GM23338 (cell line): ENCODE data around the gene GLYATL3. TPM values are rescaled to one million over a fixed set of nuclear protein-coding genes. Genes with fewer than 3 reads are reported as not detected.

Source experiments
- ATAC-seq: fragments of 200-7000 bp; cut with Tn5 transposase; 3 replicates; pipeline ENCODE4 v1.9.1; 2020
- DNase-seq: peaks from one replicate; pipeline ENCODE4 v3.0.0-alpha.2; 2015; ENCODE audit warnings: low spot score
- H2AFZ ChIP-seq: fragments of 200-600 bp; sonication (generic); 2 replicates; pipeline ENCODE4 v1.8.0; 2016; ENCODE audit warnings: antibody characterized with exemption, mild to moderate bottlenecking, moderate library complexity
- H3F3A ChIP-seq: fragments of 200-600 bp; sonication (generic); replicated peaks from 2 replicates; pipeline ENCODE4 v1.8.0; 2017; ENCODE audit warnings: antibody characterized with exemption, mixed run types, low read depth
- H3K27ac ChIP-seq: fragments of 200-600 bp; sonication (generic); 2 replicates; pipeline ENCODE4 v1.6.1; 2016; ENCODE audit warnings: low read depth
- H3K27me3 ChIP-seq: fragments of 200-600 bp; sonication (generic); 2 replicates; pipeline ENCODE4 v1.8.0; 2016; ENCODE audit warnings: mild to moderate bottlenecking, mixed run types, moderate library complexity; ENCODE audit not compliant: insufficient read depth
- H3K36me3 ChIP-seq: fragments of 200-600 bp; sonication (generic); 2 replicates; pipeline ENCODE4 v1.8.0; 2016; ENCODE audit warnings: mild to moderate bottlenecking; ENCODE audit not compliant: insufficient read depth
- H3K4me1 ChIP-seq: fragments of 200-600 bp; sonication (generic); 2 replicates; pipeline ENCODE4 v1.8.0; 2016; ENCODE audit warnings: mild to moderate bottlenecking, moderate library complexity; ENCODE audit not compliant: insufficient read depth
- H3K4me2 ChIP-seq: fragments of 200-600 bp; sonication (generic); 2 replicates; pipeline ENCODE4 v1.7.1; 2017; ENCODE audit warnings: mixed run types
- H3K4me3 ChIP-seq: fragments of 200-600 bp; sonication (generic); 2 replicates; pipeline ENCODE4 v1.6.1; 2016; ENCODE audit warnings: mixed run types
- H3K79me2 ChIP-seq: fragments of 200-600 bp; sonication (generic); replicated peaks from 2 replicates; pipeline ENCODE4 v1.8.0; 2017; ENCODE audit warnings: mild to moderate bottlenecking; ENCODE audit not compliant: insufficient read depth
- H3K9me2 ChIP-seq: fragments of 200-600 bp; sonication (generic); 2 replicates; pipeline ENCODE4 v1.8.0; 2017; ENCODE audit not compliant: insufficient read depth
- H4K20me1 ChIP-seq: fragments of 200-600 bp; sonication (generic); replicated peaks from 2 replicates; pipeline ENCODE4 v1.8.0; 2017; ENCODE audit warnings: mild to moderate bottlenecking; ENCODE audit not compliant: insufficient read depth
- H3K27ac Mint-ChIP-seq: 2 replicates; pipeline ENCODE4 v1.8.0; 2020; ENCODE audit warnings: inconsistent platforms, mild to moderate bottlenecking, moderate library complexity, mixed read lengths
- H3K27me3 Mint-ChIP-seq: 3 replicates; pipeline ENCODE4 v1.8.0; 2022; ENCODE audit warnings: low read depth, mild to moderate bottlenecking, moderate library complexity, mixed read lengths, inconsistent platforms; ENCODE audit not compliant: insufficient read depth, poor library complexity
- H3K36me3 Mint-ChIP-seq: 3 replicates; pipeline ENCODE4 v1.8.0; 2021; ENCODE audit warnings: low read depth, mild to moderate bottlenecking, inconsistent platforms, moderate library complexity, mixed read lengths
- H3K4me1 Mint-ChIP-seq: 3 replicates; pipeline ENCODE4 v1.8.0; 2020; ENCODE audit warnings: mild to moderate bottlenecking, inconsistent platforms, mixed read lengths
- H3K4me3 Mint-ChIP-seq: 3 replicates; pipeline ENCODE4 v1.8.0; 2021; ENCODE audit warnings: moderate library complexity, mild to moderate bottlenecking, inconsistent platforms, mixed read lengths
- H3K9me3 Mint-ChIP-seq: 3 replicates; pipeline ENCODE4 v1.8.0; 2020; ENCODE audit warnings: moderate library complexity, mild to moderate bottlenecking, inconsistent platforms, mixed read lengths
- CREB1 ChIP-seq: fragments of 250-450 bp; sonication (Bioruptor Pico); IDR thresholded peaks from 2 replicates; pipeline ENCODE4 v1.5.0; 2020; ENCODE audit warnings: low read depth, mild to moderate bottlenecking, moderate library complexity
- CTCF ChIP-seq, 2 experiments: fragments of 200-600 bp in 1 of 2; sonication (generic) in 1 of 2; conservative IDR thresholded peaks; 2 replicates each; pipeline versions ENCODE4 v1.5.1 to v1.6.1; 2016 to 2017; ENCODE audit warnings: antibody characterized with exemption in 2 of 2, low read depth in 2 of 2, mild to moderate bottlenecking in 2 of 2, moderate library complexity in 1 of 2
- ETS1 ChIP-seq: IDR thresholded peaks from 2 replicates; pipeline ENCODE4 v1.6.1; 2016; ENCODE audit warnings: antibody characterized with exemption
- EZH2 ChIP-seq: fragments of 200-600 bp; sonication (generic); IDR thresholded peaks from one replicate; pipeline ENCODE4 v1.8.0; 2017; ENCODE audit warnings: antibody characterized with exemption, mild to moderate bottlenecking, low read depth; ENCODE audit not compliant: unreplicated experiment
- EZH2phosphoT487 ChIP-seq: fragments of 200-600 bp; sonication (generic); IDR thresholded peaks from one replicate; pipeline ENCODE4 v1.8.1; 2018; ENCODE audit warnings: antibody characterized with exemption; ENCODE audit not compliant: unreplicated experiment
- JUNB ChIP-seq: IDR thresholded peaks from one replicate; pipeline ENCODE4 v1.6.1; 2016; ENCODE audit warnings: antibody characterized with exemption; ENCODE audit not compliant: unreplicated experiment
- NANOG ChIP-seq: IDR thresholded peaks from 2 replicates; pipeline ENCODE4 v1.6.1; 2016; ENCODE audit warnings: antibody characterized with exemption, borderline replicate concordance
- POLR2AphosphoS5 ChIP-seq: IDR thresholded peaks from 2 replicates; pipeline ENCODE4 v1.6.1; 2016; ENCODE audit warnings: antibody characterized with exemption, low read depth
- REST ChIP-seq: IDR thresholded peaks from one replicate; pipeline ENCODE4 v1.6.1; 2018; ENCODE audit warnings: antibody characterized with exemption; ENCODE audit not compliant: unreplicated experiment
- STAT1 ChIP-seq: IDR thresholded peaks from one replicate; pipeline ENCODE4 v1.6.1; 2016; ENCODE audit warnings: antibody characterized with exemption; ENCODE audit not compliant: unreplicated experiment
- ZNF114 ChIP-seq: fragments of 250-450 bp; sonication (Bioruptor Pico); IDR thresholded peaks from 2 replicates; pipeline ENCODE4 v1.5.0; 2020; ENCODE audit warnings: mild to moderate bottlenecking, moderate library complexity
- ZNF331 ChIP-seq: fragments of 250-450 bp; sonication (Bioruptor Pico); IDR thresholded peaks from 2 replicates; pipeline ENCODE4 v1.5.0; 2020; ENCODE audit warnings: low read depth, mild to moderate bottlenecking, moderate library complexity
- ZNF462 ChIP-seq: fragments of 250-450 bp; sonication (Bioruptor Pico); IDR thresholded peaks from 2 replicates; pipeline ENCODE4 v1.5.0; 2020; ENCODE audit warnings: mild to moderate bottlenecking, moderate library complexity
- polyA plus RNA-seq: library from polyadenylated mRNA; unstranded; fragments of >200 nt; fragmentation: Nextera tagmentation; extraction: Ambion mirVana; gene quantifications from 2 replicates; pipeline ENCODE4 v1.2.1, GENCODE V29; 2016
- total RNA-seq: library from RNA; depleted of rRNA; stranded (reverse); fragments of >200 nt; shearing (Covaris generic); gene quantifications from 2 replicates; pipeline ENCODE4 v1.2.3, GENCODE V29; 2014

GLYATL3 gene
- total and polyA plus RNA-seq, 2 experiments from 2014 or later: not detected

GRCh38 chr6:49565261-49565660 is 65.5 kb downstream of the GLYATL3 start:
- no peak for ATAC-seq
- Mint-ChIP-seq H3K36me3 (0 out of 3 replicates have a peak, but pooled peaks cover 8% of the 10 kb centered on the region), H3K27ac (no peak overlapping the region), H3K4me1 (no peaks in the 10 kb centered on the region), H3K4me3 (no peak overlapping the region), H3K27me3 (peaks cover 2% of the 10 kb centered on the region), H3K9me3 (no peaks in the 10 kb centered on the region; the same call in 1 of the 3 replicates)
- Histone ChIP-seq H3K27me3 (peaks cover 14% of the 10 kb centered on the region), H3K27ac (no peak overlapping the region), H3K4me3 (no peak overlapping the region), H3K36me3 (no peaks in the 10 kb centered on the region), H3K79me2 (no peaks in the 10 kb centered on the region), H2AFZ (no peak overlapping the region), H3K4me2 (no peak overlapping the region), H3K4me1 (0 out of 2 replicates have a peak, but pooled peaks cover 2% of the 10 kb centered on the region), H3K9me2 (no peaks in the 10 kb centered on the region), H4K20me1 (peaks cover 4% of the 10 kb centered on the region), H3F3A (no peaks in the 10 kb centered on the region)
- TF ChIP-seq CTCF (conservative IDR thresholded peaks at IDR 0.05; ENCODE audit: low read depth in 2 of 2): no peak
- TF ChIP-seq ZNF114 (CRISPR knock-in tag): no peak
- no peak for TF ChIP-seq ETS1
- TF ChIP-seq REST: no peak
- no peak for TF ChIP-seq EZH2
- no peak for TF ChIP-seq JUNB
- no peak for TF ChIP-seq NANOG
- no peak for TF ChIP-seq ZNF462 (CRISPR knock-in tag)
- TF ChIP-seq POLR2AphosphoS5: no peak
- TF ChIP-seq EZH2phosphoT487: no peak
- no peak for TF ChIP-seq ZNF331 (CRISPR knock-in tag)
- no peak for TF ChIP-seq CREB1 (CRISPR knock-in tag)
- TF ChIP-seq STAT1: no peak
- no peak for DNase-seq
